GM12874 (cell line): Measurements from ENCODE around the gene ADAR.

Experiments
- TF ChIP-seq, protein P1 (sequence below): IDR thresholded peaks from 2 replicates; pipeline ENCODE4 v1.5.1; 2011; ENCODE audit warnings: low read depth, mild to moderate bottlenecking, control low read depth, low read length, moderate library complexity; ENCODE audit not compliant: insufficient read depth

ADAR gene

DNA sequence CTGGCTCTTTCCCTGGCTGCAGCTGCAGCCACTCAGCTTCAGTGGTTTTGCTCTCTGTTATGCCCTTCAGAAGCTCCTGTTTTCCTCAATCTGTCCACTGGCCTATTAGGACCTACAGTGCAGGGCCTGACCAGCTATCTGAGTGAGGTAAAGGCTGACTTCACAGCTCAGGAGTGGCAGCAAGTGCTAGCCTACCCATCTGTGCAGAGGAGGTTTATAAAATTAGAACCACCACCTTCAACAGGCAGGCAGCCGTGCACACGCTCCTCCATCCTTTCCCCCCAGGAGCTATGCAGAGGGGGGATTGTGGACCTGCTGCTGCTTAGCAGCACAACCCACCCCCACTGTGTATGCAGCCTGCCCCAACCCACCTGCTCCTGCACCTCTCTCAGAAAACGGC is 8.3 kb downstream of the ADAR start:
- TF ChIP-seq, protein P1, sequence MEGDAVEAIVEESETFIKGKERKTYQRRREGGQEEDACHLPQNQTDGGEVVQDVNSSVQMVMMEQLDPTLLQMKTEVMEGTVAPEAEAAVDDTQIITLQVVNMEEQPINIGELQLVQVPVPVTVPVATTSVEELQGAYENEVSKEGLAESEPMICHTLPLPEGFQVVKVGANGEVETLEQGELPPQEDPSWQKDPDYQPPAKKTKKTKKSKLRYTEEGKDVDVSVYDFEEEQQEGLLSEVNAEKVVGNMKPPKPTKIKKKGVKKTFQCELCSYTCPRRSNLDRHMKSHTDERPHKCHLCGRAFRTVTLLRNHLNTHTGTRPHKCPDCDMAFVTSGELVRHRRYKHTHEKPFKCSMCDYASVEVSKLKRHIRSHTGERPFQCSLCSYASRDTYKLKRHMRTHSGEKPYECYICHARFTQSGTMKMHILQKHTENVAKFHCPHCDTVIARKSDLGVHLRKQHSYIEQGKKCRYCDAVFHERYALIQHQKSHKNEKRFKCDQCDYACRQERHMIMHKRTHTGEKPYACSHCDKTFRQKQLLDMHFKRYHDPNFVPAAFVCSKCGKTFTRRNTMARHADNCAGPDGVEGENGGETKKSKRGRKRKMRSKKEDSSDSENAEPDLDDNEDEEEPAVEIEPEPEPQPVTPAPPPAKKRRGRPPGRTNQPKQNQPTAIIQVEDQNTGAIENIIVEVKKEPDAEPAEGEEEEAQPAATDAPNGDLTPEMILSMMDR, result no peak

DNA sequence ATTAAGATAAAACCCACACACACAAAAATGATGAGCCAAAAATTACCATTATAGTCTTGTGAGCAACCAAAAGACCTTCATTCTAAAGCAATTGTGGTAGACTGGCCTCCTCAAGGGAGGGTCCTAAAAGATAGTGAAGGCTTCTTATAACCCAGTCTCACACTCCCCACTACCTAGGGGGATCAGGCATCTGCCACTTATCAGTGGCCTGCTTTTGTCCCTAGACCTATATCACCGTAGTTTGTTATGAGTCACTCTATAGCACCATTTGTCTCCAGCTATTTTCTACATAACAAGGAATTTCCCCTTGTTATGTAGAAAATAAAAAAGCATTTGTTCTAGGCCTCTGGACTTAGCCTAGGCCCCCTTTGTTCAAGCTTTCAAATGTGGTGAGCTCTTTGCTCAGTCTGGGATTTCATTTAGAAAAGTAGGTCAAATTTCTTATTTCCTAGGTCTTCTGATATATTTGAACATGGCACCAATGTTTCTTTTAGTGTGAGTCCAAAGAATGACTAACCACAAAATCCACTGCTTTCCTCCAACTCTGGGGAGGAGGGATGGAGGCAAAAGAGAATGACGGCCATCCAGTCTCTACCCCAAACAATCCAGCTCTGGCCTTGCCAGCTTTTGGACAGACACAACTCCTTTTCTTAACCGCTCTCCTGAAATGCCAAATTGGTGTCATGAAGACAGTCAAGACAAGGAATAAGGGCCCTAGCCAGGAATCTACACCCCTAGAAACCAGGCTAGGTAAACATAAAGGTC is 8.9 kb downstream of the ADAR start:
- TF ChIP-seq, protein P1, result no peak

DNA sequence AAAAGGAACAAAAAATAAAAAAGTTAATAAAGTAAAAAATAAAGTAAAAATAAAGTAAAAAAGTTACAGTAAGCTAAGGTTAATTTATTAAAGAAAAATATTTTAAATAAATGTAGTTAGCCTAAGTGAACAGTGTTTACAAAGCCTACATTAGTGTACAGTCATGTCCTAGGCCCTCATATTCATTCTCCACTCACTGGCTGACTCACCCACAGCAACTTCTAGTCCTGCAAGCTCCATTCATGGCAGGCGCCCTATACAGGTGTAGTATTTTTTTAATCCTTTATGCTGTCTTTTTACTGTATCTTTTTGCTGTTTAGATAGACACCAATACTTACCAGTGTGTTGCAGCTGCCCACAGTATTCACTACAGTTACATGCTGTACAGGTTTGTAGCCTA is 12.4 kb downstream of the ADAR start:
- TF ChIP-seq, protein P1, result no peak

DNA sequence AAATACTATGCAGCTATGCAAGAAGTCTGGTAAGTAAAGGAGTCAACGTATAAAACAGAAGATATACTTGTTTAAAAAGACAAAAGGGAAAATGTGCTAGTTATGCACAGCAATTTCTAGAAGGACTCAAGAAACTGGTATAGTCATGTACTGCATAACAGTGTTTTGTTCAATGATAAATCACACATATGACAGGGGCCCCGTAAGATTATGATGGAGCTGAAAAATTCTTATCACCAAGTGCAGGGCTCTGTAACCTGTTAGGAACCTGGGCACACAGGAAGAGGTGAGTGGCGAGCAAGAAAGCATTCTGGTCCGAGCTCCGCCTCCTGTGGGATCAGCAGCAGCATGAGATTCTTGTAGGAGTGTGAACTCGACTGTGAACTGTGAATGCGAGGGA is 13.2 kb downstream of the ADAR start:
- TF ChIP-seq, protein P1, result no peak

DNA sequence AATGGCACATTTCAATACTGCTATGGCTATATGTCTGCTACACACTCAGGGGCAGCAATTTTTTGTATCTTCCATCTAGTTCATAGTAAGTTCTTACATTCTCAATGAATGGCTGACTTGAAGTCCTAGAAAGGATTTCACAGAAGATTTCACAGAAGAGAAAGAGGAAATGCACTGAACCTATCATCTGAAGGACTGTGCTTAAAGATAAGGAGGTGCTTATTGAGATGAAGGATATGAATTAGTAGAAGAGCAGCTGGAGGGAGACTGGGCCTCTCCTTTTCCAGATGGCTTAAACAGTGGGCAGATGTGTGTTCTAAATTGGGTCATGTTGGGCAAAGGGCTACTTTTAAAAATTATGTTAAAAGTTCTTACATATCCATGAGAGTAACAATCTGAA is 14.6 kb downstream of the ADAR start:
- TF ChIP-seq, protein P1, result no peak

DNA sequence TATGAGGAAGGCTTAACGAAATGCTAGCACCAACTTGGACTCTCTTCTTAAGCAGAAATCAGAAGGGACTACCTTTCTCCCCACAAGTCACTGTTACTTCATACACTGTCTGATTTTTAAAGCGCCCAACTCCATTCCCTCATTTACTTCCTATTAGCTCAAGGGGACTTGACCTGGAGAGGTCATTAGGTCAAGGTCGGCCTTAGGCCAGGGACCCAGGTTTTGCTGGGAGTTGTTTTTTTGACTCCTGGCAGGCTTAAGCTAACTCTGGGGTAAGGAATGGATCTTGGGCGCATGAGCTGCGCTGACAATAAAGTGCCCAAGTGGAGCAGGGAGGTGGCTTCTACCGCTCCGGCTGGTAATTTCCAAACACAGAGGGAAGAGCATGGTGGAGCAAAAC is 16.8 kb downstream of the ADAR start:
- TF ChIP-seq, protein P1, result no peak

DNA sequence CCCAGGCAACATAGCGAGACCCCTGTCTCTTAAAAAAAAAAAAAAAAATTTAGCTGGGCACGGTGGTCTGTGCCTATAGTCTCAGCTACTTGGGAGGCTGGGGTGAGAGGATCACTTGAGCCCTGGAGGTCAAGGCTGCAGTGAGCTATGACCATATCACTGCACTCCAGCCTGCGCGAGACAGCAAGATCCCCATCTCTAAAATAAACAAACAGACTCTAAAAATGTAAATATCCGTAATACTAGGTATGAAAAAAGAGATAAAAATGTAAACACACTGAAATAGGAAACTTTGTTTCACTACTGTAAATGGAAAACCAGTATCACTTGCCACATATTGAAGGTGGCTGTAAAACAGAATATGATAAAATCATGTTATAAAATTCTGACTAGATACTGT is 17.2 kb downstream of the ADAR start:
- TF ChIP-seq, protein P1, result no peak
